ENCODE data around the gene ZDHHC14. TPM values are rescaled to one million over a fixed set of nuclear protein-coding genes. Genes with fewer than 3 reads are reported as not detected.

Gene ZDHHC14
- total and polyA plus RNA-seq, 7 donors, result 2.5 to 14.6 (median 4.3) TPM

DNA sequence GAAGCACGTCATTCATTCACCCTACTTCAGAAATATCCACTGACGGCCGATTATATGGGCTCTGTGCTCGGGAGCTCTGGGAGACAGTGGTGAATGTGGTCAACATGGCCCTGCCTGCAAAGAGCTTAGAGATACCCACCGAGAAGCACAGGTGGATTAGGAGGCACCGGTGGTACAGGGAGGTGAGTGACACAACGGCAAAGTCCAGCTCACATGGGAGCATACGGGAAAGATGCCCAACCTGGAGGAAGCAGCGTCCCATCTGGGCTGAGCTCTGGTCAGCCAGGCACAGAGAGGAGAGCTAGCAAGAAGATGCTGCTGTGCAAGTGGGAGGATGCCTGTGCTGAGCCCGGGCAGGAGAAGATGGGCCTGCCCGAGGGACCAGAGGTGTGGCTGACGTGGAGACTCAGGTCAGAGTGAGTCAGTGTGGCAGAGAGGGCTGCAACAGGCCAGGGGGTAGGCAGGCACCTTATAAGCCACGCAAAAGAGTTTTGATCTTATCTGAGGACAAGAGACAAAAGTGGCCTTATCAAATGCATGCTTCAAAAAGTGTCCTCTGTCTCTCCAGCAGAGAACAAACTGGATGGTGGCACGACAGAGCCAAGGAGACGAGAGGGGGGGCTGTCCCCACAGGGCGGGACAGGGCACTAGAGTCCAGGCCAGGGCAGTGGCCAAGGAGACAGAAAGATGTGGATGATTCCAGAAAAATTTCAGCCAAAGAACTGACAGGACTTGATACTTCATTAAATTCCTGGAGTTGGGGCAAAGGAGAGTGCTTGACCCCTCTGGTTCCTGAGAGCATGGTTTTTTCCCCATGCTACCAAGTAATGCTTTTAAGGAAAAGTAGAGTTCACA lies 227.5 kb downstream of the ZDHHC14 start:
- TF ChIP-seq, protein P1, sequence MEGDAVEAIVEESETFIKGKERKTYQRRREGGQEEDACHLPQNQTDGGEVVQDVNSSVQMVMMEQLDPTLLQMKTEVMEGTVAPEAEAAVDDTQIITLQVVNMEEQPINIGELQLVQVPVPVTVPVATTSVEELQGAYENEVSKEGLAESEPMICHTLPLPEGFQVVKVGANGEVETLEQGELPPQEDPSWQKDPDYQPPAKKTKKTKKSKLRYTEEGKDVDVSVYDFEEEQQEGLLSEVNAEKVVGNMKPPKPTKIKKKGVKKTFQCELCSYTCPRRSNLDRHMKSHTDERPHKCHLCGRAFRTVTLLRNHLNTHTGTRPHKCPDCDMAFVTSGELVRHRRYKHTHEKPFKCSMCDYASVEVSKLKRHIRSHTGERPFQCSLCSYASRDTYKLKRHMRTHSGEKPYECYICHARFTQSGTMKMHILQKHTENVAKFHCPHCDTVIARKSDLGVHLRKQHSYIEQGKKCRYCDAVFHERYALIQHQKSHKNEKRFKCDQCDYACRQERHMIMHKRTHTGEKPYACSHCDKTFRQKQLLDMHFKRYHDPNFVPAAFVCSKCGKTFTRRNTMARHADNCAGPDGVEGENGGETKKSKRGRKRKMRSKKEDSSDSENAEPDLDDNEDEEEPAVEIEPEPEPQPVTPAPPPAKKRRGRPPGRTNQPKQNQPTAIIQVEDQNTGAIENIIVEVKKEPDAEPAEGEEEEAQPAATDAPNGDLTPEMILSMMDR (IDR thresholded peaks at IDR 0.05), result no peak
- ATAC-seq (peak in 1 of 4 donors; percentile 5), DNase-seq (no peak)
- Histone ChIP-seq H3K27ac (no peak overlapping the region), H3K9me3 (no peaks in the 10 kb centered on the region), H3K4me1 (no peaks in the 10 kb centered on the region), H3K27me3 (ENCODE audit: insufficient read depth in 3 of 3, low read length in 2 of 3) (no peaks in the 10 kb centered on the region), H3K4me3 (no peak overlapping the region), H3K36me3 (ENCODE audit: insufficient read depth in 1 of 2, low read depth in 1 of 2) (no peaks in the 10 kb centered on the region)
- intact Hi-C loops (cut with DNase I), result no loop called here
- WGBS, 3 donors, result 88 to 89% (median 88%) methylated on average over 16 of the region's 16 CpGs

DNA sequence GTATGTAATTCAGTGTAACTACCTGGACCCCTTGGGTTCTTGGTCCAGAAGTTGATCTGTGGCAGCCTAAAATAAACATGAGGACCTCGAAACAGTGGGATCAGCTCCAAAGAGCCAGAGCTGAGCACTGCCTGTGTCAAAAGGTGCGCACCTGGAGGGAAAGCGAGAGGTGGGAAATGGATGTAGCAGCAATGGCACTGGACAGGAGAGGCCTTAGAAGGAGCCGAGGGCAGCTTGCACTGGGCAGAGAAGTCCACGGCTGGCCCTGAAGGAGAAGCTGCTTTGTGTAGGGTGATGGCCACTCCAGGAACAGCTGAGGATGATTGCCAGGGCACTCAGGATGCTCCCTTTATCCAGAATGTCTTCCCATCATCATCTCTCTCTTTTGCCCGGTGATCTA lies 228.1 kb downstream of the ZDHHC14 start:
- Histone ChIP-seq H3K4me3 (no peak overlapping the region), H3K4me1 (no peaks in the 10 kb centered on the region), H3K36me3 (ENCODE audit: insufficient read depth in 1 of 2, low read depth in 1 of 2) (no peaks in the 10 kb centered on the region), H3K27me3 (ENCODE audit: insufficient read depth in 3 of 3, low read length in 2 of 3) (no peaks in the 10 kb centered on the region), H3K27ac (no peak overlapping the region), H3K9me3 (no peaks in the 10 kb centered on the region)
- ATAC-seq (no peak), DNase-seq (no peak)
- intact Hi-C loops (cut with DNase I), result no loop called here
- 94 to 97% (median 95%) methylated on average over 6 of the region's 6 CpGs for WGBS, 3 donors
- TF ChIP-seq, protein P1 (IDR thresholded peaks at IDR 0.05), result no peak

DNA sequence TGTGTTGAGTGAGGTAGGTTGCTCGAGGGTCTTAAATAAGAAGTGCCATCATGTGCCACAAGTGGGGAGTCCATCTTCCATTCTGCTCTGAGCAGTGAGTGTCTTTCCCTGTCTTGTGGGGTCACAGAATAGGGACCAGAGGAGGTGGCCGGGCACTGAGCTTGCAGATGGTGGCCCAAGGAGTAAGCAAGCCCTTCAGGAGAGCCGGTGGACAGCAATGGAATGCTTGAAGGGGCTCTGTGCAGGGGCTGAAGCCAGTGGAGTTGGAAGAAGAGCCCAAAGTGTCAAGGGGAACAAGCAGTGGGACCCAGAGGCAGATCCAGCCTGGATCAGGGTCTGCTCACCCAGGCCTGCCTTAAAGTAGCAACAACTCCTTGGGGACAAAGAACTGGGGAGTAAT lies 228.6 kb downstream of the ZDHHC14 start:
- 92 to 97% (median 94%) methylated on average over 3 of the region's 3 CpGs for WGBS, 3 donors
- intact Hi-C loops (cut with DNase I), result no loop called here
- Histone ChIP-seq H3K4me1 (no peaks in the 10 kb centered on the region), H3K9me3 (no peaks in the 10 kb centered on the region), H3K27ac (no peak overlapping the region), H3K36me3 (ENCODE audit: insufficient read depth in 1 of 2, low read depth in 1 of 2) (no peaks in the 10 kb centered on the region), H3K4me3 (no peak overlapping the region), H3K27me3 (ENCODE audit: insufficient read depth in 3 of 3, low read length in 2 of 3) (no peaks in the 10 kb centered on the region)
- TF ChIP-seq, protein P1 (IDR thresholded peaks at IDR 0.05), result no peak
- DNase-seq (no peak), ATAC-seq (no peak)

DNA sequence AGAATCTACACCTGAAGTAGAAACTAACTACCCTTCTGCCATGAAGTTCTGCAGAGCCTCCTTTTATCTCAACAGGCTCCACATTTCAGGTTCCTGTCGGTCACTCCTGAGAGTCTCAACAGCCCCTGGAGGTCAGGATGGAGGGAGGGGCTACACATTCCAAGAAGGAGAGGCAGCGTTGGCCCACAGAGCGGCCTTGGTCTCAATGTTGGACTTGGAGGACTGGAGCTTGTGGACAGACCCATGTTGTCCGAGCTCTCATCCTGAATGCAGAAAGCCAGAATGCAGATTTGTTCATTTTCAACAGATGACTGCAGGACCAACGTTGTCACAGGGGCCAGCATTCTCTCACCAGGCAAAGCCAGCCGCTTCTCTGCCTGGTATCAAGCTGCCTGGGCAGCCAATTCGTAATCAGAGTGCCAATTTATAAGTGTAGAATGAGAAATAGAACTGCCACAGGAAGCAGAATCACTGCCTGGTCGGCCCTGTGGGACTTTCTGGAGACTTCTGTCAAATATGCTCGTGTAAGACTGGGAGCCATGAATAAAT lies 229.5 kb downstream of the ZDHHC14 start:
- Histone ChIP-seq H3K36me3 (ENCODE audit: insufficient read depth in 1 of 2, low read depth in 1 of 2) (no peaks in the 10 kb centered on the region), H3K4me3 (no peak overlapping the region), H3K27ac (no peak overlapping the region), H3K4me1 (no peaks in the 10 kb centered on the region), H3K9me3 (no peaks in the 10 kb centered on the region), H3K27me3 (ENCODE audit: insufficient read depth in 3 of 3, low read length in 2 of 3) (no peaks in the 10 kb centered on the region)
- ATAC-seq (no peak), DNase-seq (no peak)
- TF ChIP-seq, protein P1 (IDR thresholded peaks at IDR 0.05), result no peak
- WGBS, 3 donors, result 74 to 79% (median 75%) methylated on average over 9 of the region's 9 CpGs
- intact Hi-C loops (cut with DNase I), result no loop called here
